ENCODE data around the gene TRIM69.
"Not testable (repeated sequence)": the region's sequence is repeated elsewhere in the genome, so short reads cannot be mapped to it uniquely, and the experiment has no call there.

TRIM69 gene

GRCh38 chr15:44736181-44736765 lies at the start of gene TRIM69:
Gene TRIM69, plus strand, starts transcription at chr15:44736528. Its CDS starts 177 bp downstream, at chr15:44736705.
- DNase-seq (ENCODE audit: low read depth in 2 of 3, low spot score in 2 of 3) = no peak

- DNase-seq (ENCODE audit: low read depth in 2 of 3, low spot score in 2 of 3) = not testable (repeated sequence)
Observed at GRCh38 chr15:44689318-44689717, 47.0 kb upstream of the TRIM69 start.

DNA sequence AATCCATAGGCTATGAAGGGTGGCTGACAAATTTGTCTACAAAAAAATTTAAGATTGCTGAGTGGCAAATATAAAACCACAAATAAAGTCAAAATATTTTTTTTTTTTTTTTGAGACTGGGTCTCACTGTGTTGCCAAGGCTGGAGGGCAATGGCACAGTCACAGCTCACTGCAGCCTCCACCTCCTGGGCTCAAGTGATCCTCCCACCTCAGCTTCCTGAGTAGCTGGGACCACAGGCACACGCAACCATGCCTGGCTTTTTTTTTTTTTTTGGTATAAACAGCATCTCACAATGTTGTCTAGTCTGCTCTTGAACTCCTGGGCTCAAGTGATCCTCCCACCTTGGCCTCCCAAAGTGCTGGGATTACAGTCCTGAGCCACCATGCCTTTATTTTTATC lies 46.1 kb upstream of the TRIM69 start:
- DNase-seq (ENCODE audit: low read depth in 2 of 3, low spot score in 2 of 3) = not testable (repeated sequence)

DNA sequence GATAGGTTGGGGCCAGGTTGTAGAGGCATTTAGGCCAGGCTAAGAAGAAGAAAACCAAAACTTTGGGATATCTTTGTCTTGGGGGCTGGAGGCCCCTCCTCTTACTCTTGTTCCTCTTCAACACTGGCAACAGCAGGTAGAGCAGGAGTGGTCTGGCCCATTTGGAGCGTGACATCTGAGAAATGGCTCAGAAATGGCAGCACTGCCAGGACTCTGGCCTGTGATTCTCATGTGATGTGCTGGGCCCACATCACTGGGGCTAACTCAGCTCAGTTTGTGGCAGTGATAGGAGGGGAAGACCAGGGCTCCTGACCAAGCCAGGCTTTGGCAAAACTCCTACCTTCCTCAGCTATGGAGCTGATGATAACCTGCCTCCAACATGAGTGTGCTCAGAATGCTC lies 43.7 kb upstream of the TRIM69 start:
- no peak for DNase-seq (ENCODE audit: low read depth in 2 of 3, low spot score in 2 of 3)

- DNase-seq (ENCODE audit: low read depth in 2 of 3, low spot score in 2 of 3) = no peak
Observed at GRCh38 chr15:44694416-44694815, 41.9 kb upstream of the TRIM69 start.

DNA sequence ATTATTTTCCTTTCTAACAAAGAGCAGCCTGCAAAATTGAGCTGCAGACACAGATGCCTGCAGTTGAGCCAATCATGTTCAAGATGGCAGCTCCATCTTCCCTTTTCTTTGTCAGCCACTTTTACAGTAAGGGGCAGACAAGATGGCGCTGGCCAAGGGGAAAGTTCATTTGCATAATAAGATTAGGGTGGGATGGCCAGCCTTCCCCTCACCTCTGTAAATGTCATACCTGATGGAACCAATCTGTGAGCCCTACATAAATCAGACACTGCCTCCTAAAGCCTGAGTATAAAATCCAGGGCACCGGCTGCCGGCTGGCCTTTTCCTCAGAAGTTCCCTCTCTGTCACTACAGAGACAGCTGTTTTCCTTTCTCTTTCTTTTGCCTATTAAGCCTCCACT lies 41.0 kb upstream of the TRIM69 start:
- no peak for DNase-seq (ENCODE audit: low read depth in 2 of 3, low spot score in 2 of 3)

DNA sequence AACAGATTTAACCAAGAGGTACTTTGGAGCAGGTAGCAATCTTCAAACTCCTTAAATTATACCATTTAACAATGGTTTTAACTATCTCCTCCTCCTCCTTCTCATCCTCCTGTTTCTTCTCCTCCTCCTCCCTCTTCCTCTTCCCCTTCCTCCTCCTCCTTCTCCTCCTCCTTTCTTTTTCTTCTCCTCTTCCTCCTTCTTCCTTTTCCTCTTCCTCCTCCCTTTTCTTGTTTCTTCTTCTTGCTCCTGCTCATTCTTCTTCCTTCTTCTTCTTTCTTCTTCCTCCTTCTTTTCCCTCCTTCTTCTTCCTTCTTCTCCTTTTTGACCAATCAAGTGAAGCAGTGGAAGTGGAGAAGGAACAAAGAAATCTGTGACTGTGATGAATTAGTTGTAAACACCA lies 39.3 kb upstream of the TRIM69 start:
- DNase-seq (ENCODE audit: low read depth in 2 of 3, low spot score in 2 of 3) = no peak

- no peak for DNase-seq (ENCODE audit: low read depth in 2 of 3, low spot score in 2 of 3)
Observed at GRCh38 chr15:44698641-44699040, 37.7 kb upstream of the TRIM69 start.

- DNase-seq (ENCODE audit: low read depth in 2 of 3, low spot score in 2 of 3) = not testable (repeated sequence)
Observed at GRCh38 chr15:44700676-44701075, 35.7 kb upstream of the TRIM69 start.

DNA sequence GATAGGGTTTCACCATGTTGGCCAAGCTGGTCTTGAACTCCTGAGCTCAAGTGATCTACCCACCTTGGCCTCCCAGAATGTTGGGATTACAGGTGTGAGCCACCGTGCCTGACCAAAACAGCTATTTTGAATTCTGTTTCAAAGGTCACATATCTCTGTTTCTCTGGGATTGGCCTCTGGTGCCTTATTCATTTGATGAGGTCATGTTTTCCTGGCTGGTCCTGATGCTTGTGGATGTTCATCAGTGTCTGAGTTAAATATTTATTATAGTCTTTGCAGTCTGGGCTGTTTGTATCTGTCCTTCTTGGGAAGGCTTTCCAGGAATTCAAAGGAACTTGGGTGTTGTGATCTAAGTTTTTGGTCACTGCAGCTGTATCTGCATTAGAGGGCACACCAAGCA lies 30.3 kb upstream of the TRIM69 start:
- no peak for DNase-seq (ENCODE audit: low read depth in 2 of 3, low spot score in 2 of 3)

GRCh38 chr15:44706401-44706800 lies 29.9 kb upstream of the TRIM69 start:
- no peak for DNase-seq (ENCODE audit: low read depth in 2 of 3, low spot score in 2 of 3)

- DNase-seq (ENCODE audit: low read depth in 2 of 3, low spot score in 2 of 3) = no peak
Observed at GRCh38 chr15:44706946-44707636, 29.2 kb upstream of the TRIM69 start.

DNA sequence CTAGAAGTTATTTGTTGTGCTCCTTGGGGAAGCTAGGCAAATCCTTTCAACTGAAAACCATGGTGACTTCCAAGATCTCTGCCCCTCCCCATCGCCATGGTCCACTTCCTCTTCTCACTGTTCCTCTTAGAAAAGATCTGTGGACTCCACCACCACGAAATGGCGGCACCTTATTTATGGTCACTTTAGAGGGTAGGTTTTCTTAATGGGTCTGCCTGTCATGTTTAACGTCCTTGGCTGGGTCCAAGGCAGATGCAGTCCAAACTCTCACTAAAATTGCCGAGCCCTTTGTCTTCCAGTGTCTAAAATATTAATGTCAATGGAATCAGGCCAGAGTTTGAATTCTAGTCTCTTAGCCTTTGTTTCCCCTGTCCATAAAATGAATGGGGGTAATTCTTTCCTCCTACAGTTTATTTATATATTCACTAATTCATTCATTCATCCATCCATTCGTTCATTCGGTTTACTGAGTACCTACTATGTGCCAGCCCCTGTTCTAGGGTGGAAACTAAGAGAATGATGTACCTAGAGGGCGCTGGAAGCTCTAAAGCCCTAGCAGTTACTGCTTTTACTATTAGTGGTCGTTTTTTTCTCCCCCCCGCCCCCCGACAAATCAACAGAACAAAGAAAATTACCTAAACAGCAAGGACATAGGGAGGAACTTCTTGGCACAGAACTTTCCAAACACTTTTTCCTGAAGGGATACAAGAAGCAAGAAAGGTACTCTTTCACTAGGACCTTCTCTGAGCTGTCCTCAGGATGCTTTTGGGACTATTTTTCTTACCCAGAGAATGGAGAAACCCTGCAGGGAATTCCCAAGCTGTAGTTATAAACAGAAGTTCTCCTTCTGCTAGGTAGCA lies 25.9 kb upstream of the TRIM69 start:
- DNase-seq (ENCODE audit: low read depth in 2 of 3, low spot score in 2 of 3) = no peak

GRCh38 chr15:44711096-44711742 lies 25.1 kb upstream of the TRIM69 start, which contains the start of the genes B2M and PATL2:
Gene B2M, plus strand, starts transcription at chr15:44711517. Its CDS starts 30 bp downstream, at chr15:44711547.
Gene PATL2, minus strand, starts transcription at chr15:44711323. Its CDS starts 34,833 bp downstream, at chr15:44676490.
- peak; percentile 88 to 98 (median 98) for DNase-seq (ENCODE audit: low read depth in 2 of 3, low spot score in 2 of 3)

DNA sequence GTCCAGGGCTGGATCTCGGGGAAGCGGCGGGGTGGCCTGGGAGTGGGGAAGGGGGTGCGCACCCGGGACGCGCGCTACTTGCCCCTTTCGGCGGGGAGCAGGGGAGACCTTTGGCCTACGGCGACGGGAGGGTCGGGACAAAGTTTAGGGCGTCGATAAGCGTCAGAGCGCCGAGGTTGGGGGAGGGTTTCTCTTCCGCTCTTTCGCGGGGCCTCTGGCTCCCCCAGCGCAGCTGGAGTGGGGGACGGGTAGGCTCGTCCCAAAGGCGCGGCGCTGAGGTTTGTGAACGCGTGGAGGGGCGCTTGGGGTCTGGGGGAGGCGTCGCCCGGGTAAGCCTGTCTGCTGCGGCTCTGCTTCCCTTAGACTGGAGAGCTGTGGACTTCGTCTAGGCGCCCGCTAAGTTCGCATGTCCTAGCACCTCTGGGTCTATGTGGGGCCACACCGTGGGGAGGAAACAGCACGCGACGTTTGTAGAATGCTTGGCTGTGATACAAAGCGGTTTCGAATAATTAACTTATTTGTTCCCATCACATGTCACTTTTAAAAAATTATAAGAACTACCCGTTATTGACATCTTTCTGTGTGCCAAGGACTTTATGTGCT lies 24.5 kb upstream of the TRIM69 start:
- DNase-seq (ENCODE audit: low read depth in 2 of 3, low spot score in 2 of 3) = peak in 1 of 3 experiments; percentile 45

- no peak for DNase-seq (ENCODE audit: low read depth in 2 of 3, low spot score in 2 of 3)
Observed at GRCh38 chr15:44712346-44713005, 23.9 kb upstream of the TRIM69 start.

- DNase-seq (ENCODE audit: low read depth in 2 of 3, low spot score in 2 of 3) = no peak
Observed at GRCh38 chr15:44713006-44713966, 23.0 kb upstream of the TRIM69 start.

GRCh38 chr15:44715142-44715796 lies 21.1 kb upstream of the TRIM69 start:
- no peak for DNase-seq (ENCODE audit: low read depth in 2 of 3, low spot score in 2 of 3)

Data from activated CD8-positive, alpha-beta memory T cell treated with anti-CD3 and anti-CD28 coated beads for 48 hours (primary cell).